NOMO-1 treated with DMSO at 0.1 percent for 48 hours (cell line): ENCODE measurements around the gene SIPA1L2.

ENCODE experiments used
- DNase-seq: peaks from one replicate; lab custom pipeline; 2025; ENCODE audit not compliant: unreplicated experiment; lab: John Stamatoyannopoulos, UW

SIPA1L2 gene, protein sequence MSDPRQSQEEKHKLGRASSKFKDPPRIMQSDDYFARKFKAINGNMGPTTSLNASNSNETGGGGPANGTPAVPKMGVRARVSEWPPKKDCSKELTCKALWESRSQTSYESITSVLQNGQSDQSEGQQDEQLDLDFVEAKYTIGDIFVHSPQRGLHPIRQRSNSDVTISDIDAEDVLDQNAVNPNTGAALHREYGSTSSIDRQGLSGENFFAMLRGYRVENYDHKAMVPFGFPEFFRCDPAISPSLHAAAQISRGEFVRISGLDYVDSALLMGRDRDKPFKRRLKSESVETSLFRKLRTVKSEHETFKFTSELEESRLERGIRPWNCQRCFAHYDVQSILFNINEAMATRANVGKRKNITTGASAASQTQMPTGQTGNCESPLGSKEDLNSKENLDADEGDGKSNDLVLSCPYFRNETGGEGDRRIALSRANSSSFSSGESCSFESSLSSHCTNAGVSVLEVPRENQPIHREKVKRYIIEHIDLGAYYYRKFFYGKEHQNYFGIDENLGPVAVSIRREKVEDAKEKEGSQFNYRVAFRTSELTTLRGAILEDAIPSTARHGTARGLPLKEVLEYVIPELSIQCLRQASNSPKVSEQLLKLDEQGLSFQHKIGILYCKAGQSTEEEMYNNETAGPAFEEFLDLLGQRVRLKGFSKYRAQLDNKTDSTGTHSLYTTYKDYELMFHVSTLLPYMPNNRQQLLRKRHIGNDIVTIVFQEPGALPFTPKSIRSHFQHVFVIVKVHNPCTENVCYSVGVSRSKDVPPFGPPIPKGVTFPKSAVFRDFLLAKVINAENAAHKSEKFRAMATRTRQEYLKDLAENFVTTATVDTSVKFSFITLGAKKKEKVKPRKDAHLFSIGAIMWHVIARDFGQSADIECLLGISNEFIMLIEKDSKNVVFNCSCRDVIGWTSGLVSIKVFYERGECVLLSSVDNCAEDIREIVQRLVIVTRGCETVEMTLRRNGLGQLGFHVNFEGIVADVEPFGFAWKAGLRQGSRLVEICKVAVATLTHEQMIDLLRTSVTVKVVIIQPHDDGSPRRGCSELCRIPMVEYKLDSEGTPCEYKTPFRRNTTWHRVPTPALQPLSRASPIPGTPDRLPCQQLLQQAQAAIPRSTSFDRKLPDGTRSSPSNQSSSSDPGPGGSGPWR (N-terminal part only)

GRCh38 chr1:232630047-232630893, at the start of gene SIPA1L2:
Gene SIPA1L2, minus strand, starts transcription at chr1:232630133. Its CDS starts 114,794 bp downstream, at chr1:232515339.
- peak; percentile 74 for DNase-seq

DNA sequence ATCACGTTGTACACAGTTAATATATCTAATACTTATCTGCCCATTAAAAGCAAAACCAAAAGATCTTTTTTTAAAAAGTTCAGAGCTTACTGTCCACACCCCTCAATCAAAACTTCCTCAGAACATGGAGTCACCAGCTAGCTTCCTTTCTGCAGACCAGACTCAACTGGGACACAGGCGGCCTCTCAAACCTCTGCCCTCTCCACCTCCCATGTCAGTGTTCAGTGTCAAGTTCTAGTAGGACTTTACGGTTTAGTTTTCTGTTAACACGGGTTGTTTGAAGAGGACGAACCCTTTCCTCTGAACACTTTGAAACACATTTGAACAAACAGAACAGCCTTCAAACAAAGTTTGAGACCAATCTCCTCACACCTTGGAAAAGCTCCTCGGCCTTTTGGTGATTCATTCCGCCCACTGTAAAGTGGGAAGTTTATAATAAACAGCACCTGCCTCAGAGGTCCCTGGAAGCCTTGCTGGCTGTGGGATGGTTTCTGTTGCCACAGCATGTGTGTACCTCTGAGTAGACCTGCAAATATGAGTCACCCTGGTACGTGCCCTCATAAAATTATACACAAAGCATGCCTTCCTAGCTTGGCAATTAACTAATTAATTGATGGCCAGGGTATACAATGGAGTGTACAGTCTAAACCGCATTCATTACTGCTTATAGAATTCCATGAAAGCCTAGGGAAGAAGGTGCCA, 48.4 kb upstream of the SIPA1L2 start:
- no peak for DNase-seq

- DNase-seq, result no peak
These were observed 46.4 kb upstream of the SIPA1L2 start for GRCh38 chr1:232676307-232676706.

- no peak for DNase-seq
These were observed 46.0 kb upstream of the SIPA1L2 start for GRCh38 chr1:232675898-232676297.

DNA sequence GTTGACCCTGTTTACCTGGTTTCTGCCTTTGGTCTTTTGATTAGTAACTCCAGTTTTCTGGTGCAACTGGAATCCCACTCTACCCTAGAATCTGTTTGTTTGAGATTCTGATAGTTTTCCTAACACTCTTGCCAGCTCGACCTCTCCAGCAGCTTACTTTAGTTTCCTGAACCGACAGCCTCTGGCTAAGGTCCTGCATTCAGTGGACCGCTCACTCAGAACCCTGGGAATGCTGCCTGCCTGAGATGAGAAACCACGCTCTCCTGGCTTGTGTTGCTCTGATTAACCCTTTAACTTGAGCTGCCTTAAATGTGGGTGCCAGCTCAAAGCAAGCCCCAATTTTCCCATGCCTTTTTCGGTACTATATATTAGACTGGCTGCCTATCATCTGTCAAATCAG, 45.3 kb upstream of the SIPA1L2 start:
- no peak for DNase-seq

- DNase-seq, result no peak
These were observed 43.3 kb upstream of the SIPA1L2 start for GRCh38 chr1:232673256-232673655.

- DNase-seq, result no peak
These were observed 40.2 kb upstream of the SIPA1L2 start for GRCh38 chr1:232669981-232670747.

DNA sequence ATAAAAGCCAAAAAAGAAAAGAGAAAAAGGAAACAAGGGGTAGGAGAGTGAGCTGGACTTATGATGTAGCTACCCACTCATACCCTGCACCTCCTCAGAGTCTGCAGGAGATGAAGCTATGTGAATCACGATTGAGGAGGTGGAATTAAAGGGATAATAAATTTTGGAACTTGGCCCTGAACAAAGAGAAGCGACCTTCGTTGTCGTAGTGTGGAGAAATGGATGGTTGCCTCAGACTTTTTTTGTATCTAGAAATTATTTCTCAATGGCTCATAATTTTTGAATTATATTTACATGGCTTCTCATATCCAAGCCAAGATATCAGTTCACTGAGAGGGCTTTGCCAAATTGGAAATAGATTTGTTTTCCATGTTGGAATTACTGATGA, 37.8 kb upstream of the SIPA1L2 start:
- DNase-seq, result no peak

DNA sequence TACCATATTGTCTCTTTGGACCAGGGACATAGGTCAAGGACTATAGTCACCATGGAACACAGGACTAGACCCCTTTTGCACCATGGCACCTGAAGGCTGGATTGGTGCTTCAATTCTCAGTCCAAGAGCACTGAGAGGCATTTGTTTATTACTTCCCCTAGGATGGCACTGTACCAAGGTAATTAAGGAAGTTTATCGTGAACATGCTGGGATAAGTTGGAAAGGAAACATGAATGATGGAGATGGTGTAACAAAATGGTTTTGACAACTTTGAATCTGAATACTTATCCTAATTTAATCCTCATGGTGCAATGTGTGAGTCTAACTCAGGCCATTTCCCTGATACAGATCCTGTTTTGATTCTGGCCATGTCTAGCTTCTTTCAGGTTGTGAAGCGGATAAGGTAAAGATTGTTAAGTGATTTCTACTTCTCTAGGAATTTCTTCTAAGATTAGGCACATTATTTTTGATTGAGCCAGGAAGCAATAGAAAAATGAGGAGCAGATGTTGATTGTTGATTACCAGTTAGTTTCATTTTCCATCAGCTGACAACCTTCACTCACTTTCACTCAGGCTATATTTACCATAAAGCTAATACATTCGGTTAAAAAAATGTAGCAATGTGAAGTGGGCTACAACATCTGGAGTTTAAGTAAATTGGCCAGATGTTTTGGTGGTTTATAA, 37.3 kb upstream of the SIPA1L2 start:
- DNase-seq, result no peak

DNA sequence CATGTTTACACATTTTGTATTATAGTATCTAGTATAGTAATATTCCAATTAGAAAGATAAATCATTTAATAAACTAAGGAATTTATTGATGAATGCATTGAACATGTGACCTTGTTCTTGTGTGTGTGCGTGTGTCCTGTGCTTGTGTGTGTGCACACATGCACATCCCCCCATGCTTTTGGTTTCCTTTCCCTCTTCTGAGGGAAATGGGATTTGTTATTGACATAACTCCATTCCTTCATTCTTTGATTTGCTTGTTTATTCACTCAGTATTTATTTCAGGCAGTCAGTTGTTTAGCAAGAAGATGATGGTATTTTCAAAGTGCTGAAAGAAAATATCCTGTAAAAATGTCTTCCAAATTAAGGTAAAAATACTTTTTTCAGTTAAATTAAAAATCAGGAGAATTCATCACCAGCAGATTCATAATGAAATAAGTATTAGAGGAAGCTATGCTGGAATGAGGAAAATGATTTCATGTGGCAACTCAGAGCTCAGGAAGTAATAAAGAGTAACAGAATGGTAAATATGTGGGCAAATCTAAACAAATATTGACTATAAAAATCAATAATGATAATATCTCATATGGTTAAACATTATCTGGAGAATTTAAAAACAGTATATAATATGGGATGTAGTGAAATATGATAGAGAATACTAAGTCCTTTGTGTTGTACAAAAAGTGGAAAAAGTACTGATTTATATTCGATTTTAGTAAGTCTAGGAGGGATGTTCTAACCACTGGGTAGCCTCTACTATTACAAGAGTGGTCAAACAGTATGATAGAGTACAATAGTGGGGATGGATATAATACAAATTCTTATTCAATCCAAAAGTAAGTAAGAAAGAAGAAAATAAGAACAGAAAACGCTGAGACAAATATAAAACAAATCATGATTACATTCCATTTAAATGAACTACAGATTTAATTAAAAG, 35.2 kb upstream of the SIPA1L2 start:
- no peak for DNase-seq

GRCh38 chr1:232662910-232663309, 33.0 kb upstream of the SIPA1L2 start:
- DNase-seq, result no peak

GRCh38 chr1:232658386-232658785, 28.5 kb upstream of the SIPA1L2 start:
- DNase-seq, result no peak

- DNase-seq, result peak; percentile 66
These were observed 27.6 kb upstream of the SIPA1L2 start for GRCh38 chr1:232657426-232658005.

GRCh38 chr1:232655746-232656085, 25.8 kb upstream of the SIPA1L2 start:
- no peak for DNase-seq

DNA sequence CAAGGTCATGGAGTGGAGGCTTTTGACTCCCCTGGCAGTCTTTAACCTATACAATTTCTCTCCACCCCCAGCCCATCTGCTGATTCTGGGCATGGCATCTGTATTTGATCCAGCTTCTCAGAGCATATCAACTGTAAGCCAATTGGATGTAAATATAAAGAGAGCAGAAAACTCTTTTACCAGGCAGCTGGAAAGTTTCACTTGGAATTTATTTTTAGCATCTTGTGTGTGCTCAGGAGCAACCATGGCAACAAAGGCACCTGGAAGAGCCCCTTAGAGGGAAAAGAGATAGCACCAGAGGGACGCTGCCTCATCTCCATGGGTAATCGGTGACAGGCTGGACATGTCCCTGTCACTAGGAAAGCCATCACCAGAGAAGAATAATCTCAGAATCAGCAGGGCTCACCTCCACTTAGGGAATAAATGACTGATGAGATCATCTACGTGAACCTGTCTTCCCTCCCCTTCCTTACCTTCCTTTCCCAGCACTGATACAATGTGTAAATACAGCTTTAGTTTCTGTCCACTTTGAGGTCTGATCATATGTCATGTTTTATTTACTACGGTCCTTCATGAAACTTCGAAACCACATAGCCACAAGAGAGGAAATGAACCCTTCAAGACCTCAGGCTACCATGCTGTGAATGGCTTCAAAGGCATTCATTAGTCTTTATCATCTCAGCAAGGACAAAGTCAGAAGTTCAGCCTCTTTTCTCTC, 25.3 kb upstream of the SIPA1L2 start:
- peak; percentile 93 for DNase-seq

GRCh38 chr1:232653789-232654188, 23.9 kb upstream of the SIPA1L2 start:
- no peak for DNase-seq

DNA sequence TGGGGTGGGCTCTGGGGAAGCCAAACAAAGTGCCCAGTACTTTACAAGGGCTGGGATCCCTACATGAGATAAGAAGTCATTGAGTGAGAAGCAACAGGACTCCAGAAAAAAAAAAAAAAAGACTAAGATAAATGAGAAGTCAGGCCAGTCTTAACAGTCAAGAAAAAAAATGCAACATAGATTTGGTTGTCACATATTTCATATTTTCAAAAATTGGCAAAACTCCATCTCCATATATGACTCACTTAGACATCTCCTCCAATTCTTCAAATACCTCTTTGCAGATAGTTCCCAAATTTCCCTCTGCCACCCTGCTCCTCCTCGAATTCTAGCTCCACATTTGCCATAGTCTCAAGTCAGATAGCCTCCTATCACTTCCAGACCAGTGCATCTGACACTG, 20.9 kb upstream of the SIPA1L2 start:
- no peak for DNase-seq
